Neural cell (in vitro differentiated cells): ENCODE measurements around the gene ATP7B. TPM values are rescaled to one million over a fixed set of nuclear protein-coding genes. Genes with fewer than 3 reads are reported as not detected.

Source experiments
- EZH2 ChIP-seq: fragments of 200-600, 300-800 bp; shearing (Covaris generic), sonication (generic); IDR thresholded peaks from 2 replicates; pipeline ENCODE4 v1.6.1; 2014; ENCODE audit warnings: antibody characterized with exemption, low read length, borderline replicate concordance, mild to moderate bottlenecking; ENCODE audit not compliant: insufficient read depth, poor library complexity, severe bottlenecking
- polyA plus RNA-seq: library from polyadenylated mRNA; depleted of rRNA; stranded (reverse); fragments of >200 nt; gene quantifications from 2 replicates; pipeline ENCODE4 v1.2.3, GENCODE V29; 2014

The ATP7B gene
- polyA plus RNA-seq, 1 donor from 2014 or later = 6.3 TPM

GRCh38 chr13:51883226-51883600, 128.0 kb downstream of the ATP7B start (continued):
- no peak for TF ChIP-seq EZH2

Other genes starting within 250 kb of the ATP7B start
- 2.9 and 4.4 TPM in 2 replicates for gene DHRS12, start 207.3 kb downstream of the ATP7B start, polyA plus RNA-seq
- gene TMEM272, start 166.3 kb downstream of the ATP7B start, polyA plus RNA-seq = 0.76 and 0.77 TPM in 2 replicates
- gene CCDC70, start 149.5 kb downstream of the ATP7B start, polyA plus RNA-seq = not detected in 2 replicates
- 22.8 and 29.2 TPM in 2 replicates for gene ALG11, start 948 bp upstream of the ATP7B start, polyA plus RNA-seq
- 16.3 and 18.8 TPM in 2 replicates for gene UTP14C, start 13.2 kb upstream of the ATP7B start, polyA plus RNA-seq
- gene NEK5, start 117.6 kb upstream of the ATP7B start, polyA plus RNA-seq = 0.06 and 0.43 TPM in 2 replicates
- gene NEK3, start 148.1 kb upstream of the ATP7B start, polyA plus RNA-seq = 53.1 and 61.0 TPM in 2 replicates